Measurements from ENCODE around the gene MMP26. TPM values are rescaled to one million over a fixed set of nuclear protein-coding genes. Genes with fewer than 3 reads are reported as not detected.

The MMP26 gene
- total RNA-seq, 4 donors from 2014 or later: not detected

DNA sequence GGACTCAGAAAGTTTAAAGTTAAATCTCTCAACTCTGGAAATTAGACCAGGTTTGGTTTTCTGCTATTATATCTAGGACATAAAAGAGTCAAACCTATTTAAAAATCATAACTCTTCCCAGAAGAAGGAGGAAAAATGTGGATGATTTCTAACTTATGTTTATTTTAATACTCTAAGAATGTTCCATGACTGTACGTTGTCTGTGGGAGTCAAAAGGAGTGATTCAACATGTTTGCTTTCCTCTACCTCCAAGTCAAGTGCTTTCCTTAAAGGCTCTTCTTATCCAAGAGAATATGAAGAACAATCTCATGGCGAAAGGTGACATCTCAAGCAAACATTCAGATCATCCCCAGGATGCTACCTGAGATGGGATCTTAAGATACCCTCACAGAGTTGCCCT, 39.2 kb upstream of the MMP26 start:
- Histone ChIP-seq H3K4me3 (replicated peaks in 1 of 3) (no peak overlapping the region), H3K9me3 (no peaks in the 10 kb centered on the region), H3K36me3 (no peaks in the 10 kb centered on the region), H3K4me1 (no peaks in the 10 kb centered on the region), H3K27me3 (no peaks in the 10 kb centered on the region), H3K27ac (no peak overlapping the region)
- intact Hi-C loops (cut with DNase I): no loop called here
- TF ChIP-seq, protein P1, sequence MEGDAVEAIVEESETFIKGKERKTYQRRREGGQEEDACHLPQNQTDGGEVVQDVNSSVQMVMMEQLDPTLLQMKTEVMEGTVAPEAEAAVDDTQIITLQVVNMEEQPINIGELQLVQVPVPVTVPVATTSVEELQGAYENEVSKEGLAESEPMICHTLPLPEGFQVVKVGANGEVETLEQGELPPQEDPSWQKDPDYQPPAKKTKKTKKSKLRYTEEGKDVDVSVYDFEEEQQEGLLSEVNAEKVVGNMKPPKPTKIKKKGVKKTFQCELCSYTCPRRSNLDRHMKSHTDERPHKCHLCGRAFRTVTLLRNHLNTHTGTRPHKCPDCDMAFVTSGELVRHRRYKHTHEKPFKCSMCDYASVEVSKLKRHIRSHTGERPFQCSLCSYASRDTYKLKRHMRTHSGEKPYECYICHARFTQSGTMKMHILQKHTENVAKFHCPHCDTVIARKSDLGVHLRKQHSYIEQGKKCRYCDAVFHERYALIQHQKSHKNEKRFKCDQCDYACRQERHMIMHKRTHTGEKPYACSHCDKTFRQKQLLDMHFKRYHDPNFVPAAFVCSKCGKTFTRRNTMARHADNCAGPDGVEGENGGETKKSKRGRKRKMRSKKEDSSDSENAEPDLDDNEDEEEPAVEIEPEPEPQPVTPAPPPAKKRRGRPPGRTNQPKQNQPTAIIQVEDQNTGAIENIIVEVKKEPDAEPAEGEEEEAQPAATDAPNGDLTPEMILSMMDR (IDR thresholded peaks at IDR 0.05): no peak
- no peak for TF ChIP-seq POLR2A (IDR thresholded peaks at IDR 0.05)
- DNase-seq: no peak
- WGBS, 2 donors: 73 to 82% methylated on average over 2 of the region's 2 CpGs

DNA sequence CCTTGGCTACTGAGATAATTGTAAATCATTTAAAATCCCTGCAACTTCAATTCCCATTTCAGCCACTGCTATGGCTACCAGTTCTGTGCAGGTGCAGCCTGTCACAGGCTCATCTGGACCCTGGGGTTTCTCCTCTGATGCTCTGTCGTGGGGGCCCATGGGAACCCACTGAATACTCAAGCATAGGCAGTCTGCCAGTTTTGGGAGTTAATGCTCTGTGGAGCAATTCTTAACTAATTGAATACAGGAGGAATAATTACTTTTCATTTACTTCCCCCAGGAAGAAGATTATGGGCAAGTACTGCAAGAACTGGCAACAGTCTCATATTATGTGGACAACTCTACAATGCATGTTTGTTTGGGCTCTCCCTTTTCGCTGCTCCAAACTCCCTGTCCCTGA, 32.8 kb upstream of the MMP26 start:
- TF ChIP-seq POLR2A (IDR thresholded peaks at IDR 0.05): no peak
- TF ChIP-seq, protein P1 (IDR thresholded peaks at IDR 0.05): no peak
- no peak overlapping the region for H3K27ac ChIP-seq
- H3K4me3 ChIP-seq (replicated peaks in 1 of 3): no peak overlapping the region
- DNase-seq: no peak
- H3K9me3 ChIP-seq: no peaks in the 10 kb centered on the region
- no peaks in the 10 kb centered on the region for H3K36me3 ChIP-seq
- intact Hi-C loops (cut with DNase I): no loop called here
- H3K4me1 ChIP-seq: no peaks in the 10 kb centered on the region
- WGBS, 2 donors: 83 to 85% methylated on average over 2 of the region's 2 CpGs
- H3K27me3 ChIP-seq: no peaks in the 10 kb centered on the region

DNA sequence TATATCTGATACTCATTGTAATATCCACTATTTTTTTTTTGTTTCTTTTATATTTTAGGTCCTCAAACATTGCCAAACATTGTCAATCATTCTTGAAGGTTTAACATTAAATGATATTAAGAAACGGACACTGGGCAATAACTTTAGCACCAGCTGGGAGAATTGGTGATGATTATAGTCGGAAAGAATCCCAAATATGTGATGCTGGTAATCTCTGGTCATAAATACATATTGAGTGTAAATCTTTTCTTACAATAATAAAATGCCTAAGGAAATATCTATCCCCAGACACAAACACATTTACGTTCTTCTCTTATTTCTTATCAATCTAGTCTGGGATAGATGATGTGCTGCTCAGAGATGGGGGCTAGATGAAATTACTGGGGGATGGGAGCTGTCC, 32.1 kb upstream of the MMP26 start:
- no peaks in the 10 kb centered on the region for H3K27me3 ChIP-seq
- DNase-seq: no peak
- WGBS, 2 donors: 81 to 82% methylated on average over 3 of the region's 3 CpGs

DNA sequence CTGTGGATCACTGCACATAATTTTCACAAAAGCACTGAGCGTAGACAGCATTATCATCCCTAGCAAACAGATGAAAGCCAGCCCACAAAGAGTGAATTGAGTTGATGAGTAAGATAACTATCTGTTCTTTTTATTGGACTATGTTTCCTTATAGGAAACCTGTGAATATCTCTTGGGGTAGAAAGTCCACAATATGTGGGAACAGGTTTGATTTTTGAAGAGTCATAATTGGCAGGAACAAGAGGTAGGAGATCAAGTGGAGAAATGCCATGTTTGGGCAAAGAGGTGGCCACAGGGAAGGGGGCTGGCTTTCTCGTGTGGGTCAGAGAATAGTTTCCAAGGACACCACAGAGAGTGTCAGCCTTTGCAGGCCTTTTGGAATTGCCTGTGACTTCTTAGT, 30.8 kb upstream of the MMP26 start:
- intact Hi-C loops (cut with DNase I): no loop called here
- no peaks in the 10 kb centered on the region for H3K4me1 ChIP-seq
- WGBS, 2 donors: 67 to 78% methylated on average over 2 of the region's 2 CpGs
- no peaks in the 10 kb centered on the region for H3K9me3 ChIP-seq
- H3K4me3 ChIP-seq (replicated peaks in 1 of 3): no peak overlapping the region
- no peak for DNase-seq
- TF ChIP-seq POLR2A (IDR thresholded peaks at IDR 0.05): no peak
- TF ChIP-seq, protein P1 (IDR thresholded peaks at IDR 0.05): no peak
- no peaks in the 10 kb centered on the region for H3K27me3 ChIP-seq
- no peak overlapping the region for H3K27ac ChIP-seq
- no peaks in the 10 kb centered on the region for H3K36me3 ChIP-seq

More for the DNA sequence above, 32.1 kb upstream of the MMP26 start:
- H3K36me3 ChIP-seq: no peaks in the 10 kb centered on the region
- TF ChIP-seq, protein P1 (IDR thresholded peaks at IDR 0.05): no peak
- TF ChIP-seq POLR2A (IDR thresholded peaks at IDR 0.05): no peak
- no peak overlapping the region for H3K27ac ChIP-seq
- H3K9me3 ChIP-seq: no peaks in the 10 kb centered on the region
- intact Hi-C loops (cut with DNase I): no loop called here
- H3K4me3 ChIP-seq (replicated peaks in 1 of 3): no peak overlapping the region
- no peaks in the 10 kb centered on the region for H3K4me1 ChIP-seq

DNA sequence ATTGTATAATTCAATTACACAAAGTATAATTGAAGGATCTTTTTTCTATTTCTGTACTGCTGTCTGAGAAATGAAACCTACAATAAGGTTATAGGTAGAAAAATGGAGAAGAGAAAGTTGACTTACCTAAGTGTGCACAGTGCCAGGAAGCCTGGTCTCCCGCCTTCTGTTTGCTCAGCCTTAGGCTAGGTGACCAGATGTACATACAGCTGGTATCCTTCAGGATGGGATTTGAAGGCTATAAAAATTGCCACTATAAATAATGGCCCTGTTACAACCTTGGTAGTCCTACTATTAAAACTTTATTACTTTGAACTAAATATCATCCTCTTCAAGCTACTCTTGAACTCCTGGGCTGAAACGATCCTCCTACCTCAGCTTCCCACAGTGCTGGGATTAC, 26.6 kb upstream of the MMP26 start:
- no peaks in the 10 kb centered on the region for H3K36me3 ChIP-seq
- WGBS, 2 donors: 86 to 90% methylated on average over 2 of the region's 2 CpGs
- intact Hi-C loops (cut with DNase I): no loop called here

More for the DNA sequence above, 26.6 kb upstream of the MMP26 start:
- Histone ChIP-seq H3K4me3 (replicated peaks in 1 of 3) (no peak overlapping the region), H3K9me3 (no peaks in the 10 kb centered on the region), H3K4me1 (no peaks in the 10 kb centered on the region), H3K27me3 (no peaks in the 10 kb centered on the region), H3K27ac (no peak overlapping the region)
- DNase-seq: no peak
- TF ChIP-seq, protein P1 (IDR thresholded peaks at IDR 0.05): no peak
- no peak for TF ChIP-seq POLR2A (IDR thresholded peaks at IDR 0.05)

All from thyroid gland (tissue), 4 donors.